B cell (primary cell): Measurements from ENCODE around the gene LRCH3. TPM values are rescaled to one million over a fixed set of nuclear protein-coding genes. Genes with fewer than 3 reads are reported as not detected.
A peak's percentile ranks its signal among the peaks of the same experiment; 100 is the strongest.

Experiments used
- ATAC-seq: fragments of 200-7000 bp; cut with Tn5 transposase; one replicate; pipeline ENCODE4 v1.10.0; 2021; ENCODE audit warnings: low read depth, mild to moderate bottlenecking, moderate number of reproducible peaks, moderate library complexity
- CTCF ChIA-PET: fragments of 350-600 bp; sonication (Branson Sonifier 250); formaldehyde crosslinking; loops from one replicate; lab custom pipeline; 2021; ENCODE audit warnings: antibody characterized with exemption, inconsistent platforms; lab: Charles Lee
- POLR2A ChIA-PET: fragments of 350-600 bp; sonication (Branson Sonifier 250); formaldehyde crosslinking; loops from one replicate; lab custom pipeline; 2021; ENCODE audit warnings: antibody characterized with exemption; lab: Charles Lee
- DNase-seq: peaks from one replicate; pipeline ENCODE4 v3.0.0; 2013
- H2AFZ ChIP-seq: 2 replicates; pipeline ENCODE4 v1.6.1; 2012; ENCODE audit warnings: mild to moderate bottlenecking, low read depth, low read length; ENCODE audit not compliant: insufficient read depth, poor library complexity, severe bottlenecking
- H3K27ac ChIP-seq, 2 donors: 1 replicate in 1 of 2; 2 replicates in 1 of 2; pipeline ENCODE4 v1.5.1; 2012 to 2013; ENCODE audit warnings: low read length in 2 of 2, mild to moderate bottlenecking in 2 of 2, moderate library complexity in 1 of 2
- H3K27me3 ChIP-seq, 4 experiments: fragments of 200-600 bp in 1 of 4; sonication (generic) in 1 of 4; replicated peaks in 1 of 4; 1 replicate in 2 of 4; 2 replicates in 2 of 4; pipeline versions ENCODE4 v1.6.1 to v1.7.0; 2013 to 2016; ENCODE audit warnings: low read length in 3 of 4, mild to moderate bottlenecking in 2 of 4, mixed read lengths in 1 of 4, moderate library complexity in 1 of 4; ENCODE audit not compliant: insufficient read depth in 4 of 4, control insufficient read depth in 3 of 4; ENCODE audit errors: control extremely low read depth in 1 of 4
- H3K36me3 ChIP-seq, 2 experiments: replicated peaks in 1 of 2; 1 replicate in 1 of 2; 2 replicates in 1 of 2; pipeline versions ENCODE4 v1.6.1 to v1.7.1; 2013; ENCODE audit warnings: low read length in 1 of 2; ENCODE audit not compliant: insufficient read depth in 2 of 2, control insufficient read depth in 1 of 2; ENCODE audit errors: control extremely low read depth in 1 of 2, extremely low read depth in 1 of 2
- H3K4me1 ChIP-seq, 2 donors: fragments of 200-600 bp in 1 of 2; sonication (generic) in 1 of 2; 1 replicate in 1 of 2; 2 replicates in 1 of 2; pipeline versions ENCODE4 v1.5.1 to v1.6.1; 2013 to 2017; ENCODE audit warnings: low read length in 2 of 2; ENCODE audit not compliant: control insufficient read depth in 2 of 2, insufficient read depth in 2 of 2
- H3K4me2 ChIP-seq: replicated peaks from 2 replicates; pipeline ENCODE3; 2012; ENCODE audit warnings: mild to moderate bottlenecking, low read depth, low read length; ENCODE audit not compliant: poor library complexity, severe bottlenecking
- H3K4me3 ChIP-seq, 5 experiments: fragments of 200-600 bp in 1 of 5; sonication (generic) in 1 of 5; 1 replicate in 3 of 5; 2 replicates in 2 of 5; pipeline versions ENCODE4 v1.5.1 to v1.7.0; 2011 to 2016; ENCODE audit warnings: low read length in 4 of 5, mild to moderate bottlenecking in 4 of 5, low read depth in 2 of 5, control low read depth in 1 of 5, moderate library complexity in 1 of 5; ENCODE audit not compliant: insufficient read depth in 1 of 5; ENCODE audit errors: control extremely low read depth in 1 of 5, extremely low read depth in 1 of 5
- H3K79me2 ChIP-seq: fragments of 200-600 bp; sonication (generic); one replicate; pipeline ENCODE4 v1.6.0; 2016; ENCODE audit warnings: low read length; ENCODE audit not compliant: control insufficient read depth, insufficient read depth
- H3K9ac ChIP-seq: fragments of 200-600 bp; sonication (generic); 2 replicates; pipeline ENCODE4 v1.6.1; 2017; ENCODE audit warnings: mild to moderate bottlenecking, low read length, moderate library complexity
- H3K9me3 ChIP-seq, 3 donors: one replicate each; pipeline versions ENCODE4 v1.6.1 to v1.7.1; 2013; ENCODE audit warnings: low read length in 2 of 3; ENCODE audit not compliant: control insufficient read depth in 2 of 3, insufficient read depth in 1 of 3; ENCODE audit errors: control extremely low read depth in 1 of 3
- H4K20me1 ChIP-seq: 2 replicates; pipeline ENCODE4 v1.6.0; 2012; ENCODE audit warnings: mild to moderate bottlenecking, low read length; ENCODE audit not compliant: insufficient read depth, control insufficient read depth, poor library complexity, severe bottlenecking
- H3K27ac Mint-ChIP-seq: one replicate; pipeline ENCODE4 v1.8.0; 2021; ENCODE audit warnings: mixed read lengths
- H3K27me3 Mint-ChIP-seq: one replicate; pipeline ENCODE4 v1.8.0; 2021; ENCODE audit warnings: mixed read lengths
- H3K4me1 Mint-ChIP-seq: one replicate; pipeline ENCODE4 v1.8.0; 2021; ENCODE audit warnings: mixed read lengths
- H3K4me3 Mint-ChIP-seq: one replicate; pipeline ENCODE4 v1.8.0; 2021; ENCODE audit warnings: mixed read lengths
- H3K9me3 Mint-ChIP-seq: one replicate; pipeline ENCODE4 v1.8.0; 2022; ENCODE audit warnings: mixed read lengths; ENCODE audit not compliant: insufficient read depth
- EZH2 ChIP-seq: IDR thresholded peaks from 2 replicates; pipeline ENCODE4 v1.6.1; 2012; ENCODE audit warnings: borderline replicate concordance, low read depth, mild to moderate bottlenecking, moderate library complexity, low read length; ENCODE audit not compliant: insufficient read depth, poor library complexity, severe bottlenecking
- WGBS: methylation state at CpG from one replicate; pipeline ENCODE4 v1.1.5; 2013; ENCODE audit warnings: missing lambda C conversion rate; ENCODE audit not compliant: insufficient coverage; 5-methylcytosine and 5-hydroxymethylcytosine counted together
- intact Hi-C: fragments of 100-400 bp; cut with micrococcal nuclease; formaldehyde crosslinking; loops from one replicate; pipeline ENCODE4 v1.10.0; 2022
- polyA plus RNA-seq: library from polyadenylated mRNA; depleted of rRNA; stranded (reverse); fragments of >200 nt; gene quantifications from 2 replicates; pipeline ENCODE4 v1.2.3, GENCODE V29; 2012
- total RNA-seq, 2 donors: library from RNA; stranded (reverse); fragments of 120-200 nt in 1 of 2; gene quantifications; 1 replicate in 1 of 2; 2 replicates in 1 of 2; pipeline versions ENCODE4 v1.2.3 to v1.2.4, GENCODE V29; 2013 to 2022
- TF ChIP-seq, protein P1 (sequence below): fragments of 200-600 bp; IDR thresholded peaks from one replicate; pipeline ENCODE4 v1.8.0; 2022; ENCODE audit warnings: antibody characterized with exemption, mild to moderate bottlenecking

The LRCH3 gene
- total and polyA plus RNA-seq, 2 donors (not counting 1 experiment from before 2014, with no cell fraction given): 30.1 to 136 TPM

GRCh38 chr3:197814372-197814771, 23.3 kb downstream of the LRCH3 start:
- H3K27ac Mint-ChIP-seq: no peak overlapping the region
- no peak for ATAC-seq
- no peak overlapping the region for H3K4me3 Mint-ChIP-seq
- no peak for DNase-seq
- Histone ChIP-seq H3K9me3 (no peaks in the 10 kb centered on the region), H3K27me3 (no peaks in the 10 kb centered on the region), H3K9ac (no peak overlapping the region), H3K79me2 (peaks cover 70% of the 10 kb centered on the region), H2AFZ (no peak overlapping the region), H3K36me3 (peaks cover 5 to 12% of the 10 kb centered on the region in 2 experiments), H4K20me1 (peaks cover 42% of the 10 kb centered on the region), H3K4me2 (no peak overlapping the region), H3K4me3 (no peak overlapping the region), H3K27ac (no peak overlapping the region), H3K4me1 (peaks cover 4 to 5% of the 10 kb centered on the region in 2 donors)
- intact Hi-C loops: no loop called here
- POLR2A ChIA-PET: no interaction called here
- TF ChIP-seq, protein P1, sequence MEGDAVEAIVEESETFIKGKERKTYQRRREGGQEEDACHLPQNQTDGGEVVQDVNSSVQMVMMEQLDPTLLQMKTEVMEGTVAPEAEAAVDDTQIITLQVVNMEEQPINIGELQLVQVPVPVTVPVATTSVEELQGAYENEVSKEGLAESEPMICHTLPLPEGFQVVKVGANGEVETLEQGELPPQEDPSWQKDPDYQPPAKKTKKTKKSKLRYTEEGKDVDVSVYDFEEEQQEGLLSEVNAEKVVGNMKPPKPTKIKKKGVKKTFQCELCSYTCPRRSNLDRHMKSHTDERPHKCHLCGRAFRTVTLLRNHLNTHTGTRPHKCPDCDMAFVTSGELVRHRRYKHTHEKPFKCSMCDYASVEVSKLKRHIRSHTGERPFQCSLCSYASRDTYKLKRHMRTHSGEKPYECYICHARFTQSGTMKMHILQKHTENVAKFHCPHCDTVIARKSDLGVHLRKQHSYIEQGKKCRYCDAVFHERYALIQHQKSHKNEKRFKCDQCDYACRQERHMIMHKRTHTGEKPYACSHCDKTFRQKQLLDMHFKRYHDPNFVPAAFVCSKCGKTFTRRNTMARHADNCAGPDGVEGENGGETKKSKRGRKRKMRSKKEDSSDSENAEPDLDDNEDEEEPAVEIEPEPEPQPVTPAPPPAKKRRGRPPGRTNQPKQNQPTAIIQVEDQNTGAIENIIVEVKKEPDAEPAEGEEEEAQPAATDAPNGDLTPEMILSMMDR: no peak
- no peak for TF ChIP-seq EZH2
- no CpG with 5 or more reads among the region's 4 CpGs for WGBS
- H3K4me1 Mint-ChIP-seq: peaks cover 20% of the 10 kb centered on the region
- H3K27me3 Mint-ChIP-seq: no peaks in the 10 kb centered on the region
- no peaks in the 10 kb centered on the region for H3K9me3 Mint-ChIP-seq
- CTCF ChIA-PET: no interaction called here

GRCh38 chr3:197820550-197821335, 29.7 kb downstream of the LRCH3 start:
- no peaks in the 10 kb centered on the region for H3K4me1 ChIP-seq
- no peak overlapping the region for H3K4me3 ChIP-seq
- H3K27ac ChIP-seq: no peak overlapping the region
- no peaks in the 10 kb centered on the region for H3K9me3 ChIP-seq
- Mint-ChIP-seq H3K27me3 (no peaks in the 10 kb centered on the region), H3K9me3 (no peaks in the 10 kb centered on the region), H3K4me1 (no peaks in the 10 kb centered on the region), H3K27ac (peak overlapping the region; percentile 69), H3K4me3 (no peak overlapping the region)
- peaks cover 9 to 37% of the 10 kb centered on the region in 2 experiments for H3K36me3 ChIP-seq
- DNase-seq: no peak
- no peak overlapping the region for H2AFZ ChIP-seq
- ChIA-PET POLR2A (no interaction called here), CTCF (interaction anchor here (1.2 to 1.4 kb wide), 3 partner anchors 14 to 222 kb away, joined by 3 to 4 read pairs (median 3); no protein-coding TSS in a partner anchor)
- intact Hi-C loops: no loop called here
- TF ChIP-seq EZH2: no peak
- TF ChIP-seq, protein P1: no peak
- H4K20me1 ChIP-seq: peaks cover 12% of the 10 kb centered on the region
- H3K4me2 ChIP-seq: no peak overlapping the region
- ATAC-seq: no peak
- H3K27me3 ChIP-seq: no peaks in the 10 kb centered on the region
- 100% methylated on average over 6 of the region's 8 CpGs for WGBS
- peaks cover 14% of the 10 kb centered on the region for H3K79me2 ChIP-seq
- H3K9ac ChIP-seq: no peak overlapping the region
